Panc1 (cell line): Measurements from ENCODE around the gene C1QTNF12. TPM values are rescaled to one million over a fixed set of nuclear protein-coding genes. Genes with fewer than 3 reads are reported as not detected.
A peak's percentile ranks its signal among the peaks of the same experiment; 100 is the strongest.

Experiments used
- ATAC-seq: fragments of 200-7000 bp; cut with Tn5 transposase; 2 replicates; pipeline ENCODE4 v1.9.1; 2020; ENCODE audit warnings: mild to moderate bottlenecking, moderate library complexity
- BruUV-seq: library from RNA; stranded (reverse); fragments of 400-500 nt; replicated peaks from 2 replicates; lab custom pipeline; 2021; lab: Mats Ljungman, UMichigan
- CTCF ChIA-PET: fragments of 300-600 bp; sonication (Branson Sonifier 250); formaldehyde crosslinking; loops from one replicate; lab custom pipeline; 2022; ENCODE audit warnings: antibody characterized with exemption; lab: Charles Lee
- POLR2A ChIA-PET: fragments of 300-600 bp; sonication (Branson Sonifier 250); formaldehyde crosslinking; loops from one replicate; lab custom pipeline; 2022; ENCODE audit warnings: antibody characterized with exemption; lab: Charles Lee
- DNase-seq: peaks from one replicate; pipeline ENCODE4 v3.0.0-alpha.2; 2010; ENCODE audit warnings: low read depth, low spot score
- H3K27ac ChIP-seq: 2 replicates; pipeline ENCODE4 v1.5.1; 2011; ENCODE audit warnings: mild to moderate bottlenecking, low read length, inconsistent platforms
- H3K27me3 ChIP-seq: fragments of 200-500 bp; sonication (Bioruptor generic); 2 replicates; pipeline ENCODE4 v1.6.0; 2014; ENCODE audit warnings: low read length, inconsistent platforms; ENCODE audit not compliant: control insufficient read depth, insufficient read depth
- H3K36me3 ChIP-seq: fragments of 200-500 bp; sonication (Bioruptor generic); 2 replicates; pipeline ENCODE4 v1.5.1; 2014; ENCODE audit warnings: inconsistent platforms, mild to moderate bottlenecking, low read length, moderate library complexity; ENCODE audit not compliant: control insufficient read depth, insufficient read depth
- H3K4me1 ChIP-seq: 2 replicates; pipeline ENCODE4 v1.5.1; 2011; ENCODE audit warnings: inconsistent platforms, mild to moderate bottlenecking, low read length, moderate library complexity; ENCODE audit not compliant: control insufficient read depth, insufficient read depth
- H3K4me3 ChIP-seq, 2 experiments: 2 replicates each; pipeline ENCODE4 v1.5.1; 2011 to 2012; ENCODE audit warnings: low read depth in 2 of 2, low read length in 2 of 2, mild to moderate bottlenecking in 2 of 2, inconsistent platforms in 1 of 2, moderate library complexity in 1 of 2
- H3K9me3 ChIP-seq: fragments of 200-500 bp; sonication (Bioruptor generic); 2 replicates; pipeline ENCODE4 v1.5.1; 2014; ENCODE audit warnings: low read depth, mild to moderate bottlenecking, inconsistent platforms, low read length, moderate library complexity; ENCODE audit not compliant: control insufficient read depth, insufficient read depth
- CTCF ChIP-seq: fragments of 450-650 bp; IDR thresholded peaks from 2 replicates; pipeline ENCODE4 v1.5.1; 2017; ENCODE audit warnings: mild to moderate bottlenecking
- POLR2AphosphoS5 ChIP-seq: IDR thresholded peaks from 2 replicates; pipeline ENCODE4 v1.6.1; 2012; ENCODE audit warnings: mild to moderate bottlenecking, low read depth, low read length, moderate library complexity
- REST ChIP-seq, 2 experiments: IDR thresholded peaks; 2 replicates each; pipeline ENCODE4 v1.6.1; 2011 to 2012; ENCODE audit warnings: low read depth in 2 of 2, control low read depth in 1 of 2, low read length in 1 of 2, mild to moderate bottlenecking in 1 of 2, moderate library complexity in 1 of 2; ENCODE audit not compliant: insufficient read depth in 1 of 2
- SIN3A ChIP-seq: IDR thresholded peaks from 2 replicates; pipeline ENCODE4 v1.6.1; 2012; ENCODE audit warnings: low read depth, mild to moderate bottlenecking, low read length, moderate library complexity, borderline replicate concordance; ENCODE audit not compliant: insufficient read depth
- TCF7L2 ChIP-seq: IDR thresholded peaks from 2 replicates; pipeline ENCODE4 v1.6.1; 2011; ENCODE audit warnings: mild to moderate bottlenecking, low read depth, low read length, inconsistent platforms
- in situ Hi-C: cut with HindIII; loops from 2 replicates; pipeline ENCODE4 v1.10.0; 2016; ENCODE audit warnings: low sequenced_read_pairs, low pct_unique_long_range_greater_than_20kb
- intact Hi-C: fragments of 100-400 bp; cut with micrococcal nuclease; formaldehyde crosslinking; loops from one replicate; pipeline ENCODE4 v1.10.0; 2022; ENCODE audit not compliant: unreplicated experiment
- total RNA-seq: library from RNA; stranded (reverse); gene quantifications from one replicate; pipeline ENCODE4 v1.2.1, GENCODE V29; 2021; ENCODE audit not compliant: unreplicated experiment

The C1QTNF12 gene
- total RNA-seq, 1 experiment from 2014 or later = 41.4 TPM

GRCh38 chr1:1199141-1199960, 47.2 kb downstream of the C1QTNF12 start:
- H3K4me3 ChIP-seq = no peak overlapping the region
- BruUV-seq = no TSS peak

More at GRCh38 chr1:1199141-1199960, 47.2 kb downstream of the C1QTNF12 start:
- no peak overlapping the region for H3K27ac ChIP-seq
- intact Hi-C loops (no loop called here), in situ Hi-C loops (no loop called here)
- POLR2A ChIA-PET = no interaction called here
- CTCF ChIA-PET = no interaction called here
- ATAC-seq (peak; percentile 11; the same call in 1 of the 2 replicates), DNase-seq (no peak)
- no peaks in the 10 kb centered on the region for H3K4me1 ChIP-seq
- H3K27me3 ChIP-seq = no peaks in the 10 kb centered on the region
- no peak for TF ChIP-seq POLR2AphosphoS5
- no peak for TF ChIP-seq TCF7L2
- TF ChIP-seq REST (IDR thresholded peaks at IDR 0.05; ENCODE audit: insufficient read depth in 1 of 2, low read depth in 2 of 2, low read length in 1 of 2) = no peak
- TF ChIP-seq SIN3A = no peak
- TF ChIP-seq CTCF = no peak
- H3K9me3 ChIP-seq = no peaks in the 10 kb centered on the region
- no peaks in the 10 kb centered on the region for H3K36me3 ChIP-seq
